ENCODE measurements around the gene ZBTB40.

GRCh38 chr1:22471078-22471477 lies 19.4 kb downstream of the ZBTB40 start:
- TF ChIP-seq CTCF (IDR thresholded peaks at IDR 0.05) (no peak), POLR2A (IDR thresholded peaks at IDR 0.05) (no peak)

Measured in esophagus squamous epithelium (tissue), 4 donors.